Bronchial epithelial cell (primary cell): Measurements from ENCODE around the gene CLDN10. TPM values are rescaled to one million over a fixed set of nuclear protein-coding genes. Genes with fewer than 3 reads are reported as not detected.

Experiments
- DNase-seq: peaks from one replicate; pipeline ENCODE4 v3.0.0-alpha.2; 2010; ENCODE audit warnings: low read depth
- FAIRE-seq: peaks from 2 replicates; lab custom pipeline; 2011; peaks lifted over from hg19 to GRCh38; lab: Jason Lieb, UNC
- H3K27me3 ChIP-seq: 2 replicates; pipeline ENCODE4 v1.5.1; 2011; ENCODE audit warnings: low read length; ENCODE audit not compliant: control insufficient read depth, insufficient read depth
- H3K36me3 ChIP-seq: 2 replicates; pipeline ENCODE4 v1.5.1; 2011; ENCODE audit warnings: low read length; ENCODE audit not compliant: control insufficient read depth, insufficient read depth
- H3K4me3 ChIP-seq: 2 replicates; pipeline ENCODE4 v1.5.1; 2011; ENCODE audit warnings: mild to moderate bottlenecking, low read depth, low read length, control low read depth
- total RNA-seq: library from RNA; depleted of rRNA; stranded (reverse); fragments of >200 nt; gene quantifications from 2 replicates; pipeline ENCODE4 v1.2.1, GENCODE V29; 2014
- TF ChIP-seq, protein P1 (sequence below): IDR thresholded peaks from 2 replicates; pipeline ENCODE4 v1.5.1; 2011; ENCODE audit warnings: mild to moderate bottlenecking, moderate library complexity, low read length, control low read depth, inconsistent platforms; ENCODE audit not compliant: insufficient read depth, severe bottlenecking

The CLDN10 gene
- total RNA-seq, 1 donor from 2014 or later, result not detected

DNA sequence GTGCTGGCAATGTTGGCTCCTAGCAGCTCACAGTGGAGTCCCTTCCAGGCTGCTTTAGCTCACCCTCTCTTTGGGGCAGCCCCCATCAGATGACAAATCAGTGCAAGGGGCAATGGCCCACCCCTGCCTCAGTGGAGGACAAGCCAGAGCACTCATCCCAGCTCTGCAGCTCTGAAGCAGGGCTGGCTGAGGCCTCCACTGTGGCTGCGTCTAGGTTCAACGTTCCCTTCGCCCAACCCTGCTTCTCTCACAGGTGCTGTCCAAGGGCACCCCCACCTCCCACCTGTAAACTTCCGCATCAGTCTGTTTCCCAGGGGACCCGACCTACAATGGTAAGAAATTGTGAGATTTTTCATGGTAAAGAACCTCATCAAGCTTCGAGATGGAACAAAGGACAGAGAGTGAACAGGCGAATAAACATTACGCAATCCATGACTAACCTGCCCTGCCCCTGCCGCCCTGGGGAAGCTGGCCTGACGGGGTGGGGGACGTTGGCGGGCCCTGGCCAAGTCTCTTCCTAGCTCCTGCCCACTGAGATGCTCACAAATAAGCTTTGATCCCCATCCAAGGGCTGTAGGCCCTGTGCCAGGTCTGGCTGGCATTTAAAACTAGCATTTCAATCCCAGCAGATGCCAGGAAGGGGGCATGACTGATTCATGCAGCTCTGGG lies 51.5 kb downstream of the CLDN10 start:
- H3K4me3 ChIP-seq, result no peak overlapping the region
- DNase-seq (peak; percentile 80), FAIRE-seq (no peak)
- H3K27me3 ChIP-seq, result no peaks in the 10 kb centered on the region
- TF ChIP-seq, protein P1, sequence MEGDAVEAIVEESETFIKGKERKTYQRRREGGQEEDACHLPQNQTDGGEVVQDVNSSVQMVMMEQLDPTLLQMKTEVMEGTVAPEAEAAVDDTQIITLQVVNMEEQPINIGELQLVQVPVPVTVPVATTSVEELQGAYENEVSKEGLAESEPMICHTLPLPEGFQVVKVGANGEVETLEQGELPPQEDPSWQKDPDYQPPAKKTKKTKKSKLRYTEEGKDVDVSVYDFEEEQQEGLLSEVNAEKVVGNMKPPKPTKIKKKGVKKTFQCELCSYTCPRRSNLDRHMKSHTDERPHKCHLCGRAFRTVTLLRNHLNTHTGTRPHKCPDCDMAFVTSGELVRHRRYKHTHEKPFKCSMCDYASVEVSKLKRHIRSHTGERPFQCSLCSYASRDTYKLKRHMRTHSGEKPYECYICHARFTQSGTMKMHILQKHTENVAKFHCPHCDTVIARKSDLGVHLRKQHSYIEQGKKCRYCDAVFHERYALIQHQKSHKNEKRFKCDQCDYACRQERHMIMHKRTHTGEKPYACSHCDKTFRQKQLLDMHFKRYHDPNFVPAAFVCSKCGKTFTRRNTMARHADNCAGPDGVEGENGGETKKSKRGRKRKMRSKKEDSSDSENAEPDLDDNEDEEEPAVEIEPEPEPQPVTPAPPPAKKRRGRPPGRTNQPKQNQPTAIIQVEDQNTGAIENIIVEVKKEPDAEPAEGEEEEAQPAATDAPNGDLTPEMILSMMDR, result no peak
- H3K36me3 ChIP-seq, result no peaks in the 10 kb centered on the region

DNA sequence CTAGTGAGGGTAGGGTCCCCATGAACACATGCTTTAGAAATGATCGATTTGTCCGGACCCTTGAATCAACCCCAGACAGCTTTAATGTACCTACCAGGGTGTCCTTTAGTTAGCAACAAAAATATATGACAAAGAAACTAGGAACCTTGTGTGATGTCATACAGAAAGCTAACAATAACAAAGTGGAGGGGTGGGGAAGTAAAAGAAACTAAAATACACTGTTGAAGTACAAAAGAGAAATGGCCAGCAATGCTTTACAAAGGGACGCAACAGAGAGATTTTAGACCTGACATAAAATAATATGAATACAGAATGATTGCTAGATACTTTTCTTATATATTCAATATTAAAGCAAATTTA lies 52.0 kb downstream of the CLDN10 start:
- Histone ChIP-seq H3K36me3 (no peaks in the 10 kb centered on the region), H3K4me3 (no peak overlapping the region), H3K27me3 (no peaks in the 10 kb centered on the region)
- TF ChIP-seq, protein P1, result no peak
- DNase-seq (peak; percentile 14), FAIRE-seq (no peak)

DNA sequence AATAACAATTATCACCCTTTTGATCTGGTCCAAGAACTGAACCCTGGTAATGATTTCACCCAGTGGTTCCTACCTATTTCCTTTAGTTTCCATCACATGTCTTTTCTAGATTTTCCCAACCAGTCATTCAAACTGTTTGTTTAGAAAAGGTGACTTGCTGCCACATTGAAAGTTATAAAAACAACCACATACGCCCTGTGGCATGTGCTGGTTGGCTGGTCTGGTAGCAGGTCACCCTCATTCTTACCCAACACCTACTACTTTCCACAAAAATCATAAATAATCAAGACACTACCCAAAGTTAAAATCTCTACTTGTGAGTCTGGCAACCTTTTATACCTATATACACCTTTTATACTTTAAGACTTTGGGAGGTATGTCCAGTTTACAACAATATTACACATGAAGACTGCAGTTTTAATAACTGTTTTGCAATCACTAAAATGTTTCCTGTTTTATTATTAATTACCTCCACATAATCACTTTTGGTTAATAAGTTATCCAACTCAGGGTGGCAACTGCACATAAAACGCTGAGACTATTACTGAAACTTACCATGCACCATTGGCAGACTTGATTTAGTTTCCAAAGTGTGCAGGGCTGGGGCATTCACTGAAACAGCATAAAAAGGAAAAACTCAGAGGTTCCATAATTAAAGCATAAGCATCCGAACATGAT lies 53.1 kb downstream of the CLDN10 start:
- no peak for FAIRE-seq
- Histone ChIP-seq H3K27me3 (no peaks in the 10 kb centered on the region), H3K36me3 (no peaks in the 10 kb centered on the region), H3K4me3 (no peak overlapping the region)
- TF ChIP-seq, protein P1, result no peak
- no peak for DNase-seq

DNA sequence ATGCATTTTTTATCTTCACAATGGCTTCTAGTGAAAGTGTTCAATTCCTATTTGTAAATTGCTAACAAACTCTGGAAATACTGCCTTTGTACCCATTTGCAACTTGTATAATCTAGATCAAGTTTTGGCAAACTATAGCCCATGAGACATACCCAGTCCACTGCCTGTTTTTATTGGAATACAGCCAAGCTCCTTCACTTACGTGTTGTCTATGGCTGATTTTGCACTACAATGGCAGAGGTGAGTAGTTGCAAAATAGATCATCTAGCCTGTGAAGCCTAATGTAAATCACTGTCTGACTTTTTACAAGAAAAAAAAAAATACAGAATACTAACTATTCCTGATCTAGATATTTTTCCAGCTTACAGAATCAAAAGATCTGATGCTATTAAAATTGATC lies 54.8 kb downstream of the CLDN10 start:
- no peaks in the 10 kb centered on the region for H3K36me3 ChIP-seq
- DNase-seq, result peak; percentile 92
- TF ChIP-seq, protein P1, result no peak
- FAIRE-seq, result no peak
- H3K27me3 ChIP-seq, result no peaks in the 10 kb centered on the region
- no peak overlapping the region for H3K4me3 ChIP-seq

DNA sequence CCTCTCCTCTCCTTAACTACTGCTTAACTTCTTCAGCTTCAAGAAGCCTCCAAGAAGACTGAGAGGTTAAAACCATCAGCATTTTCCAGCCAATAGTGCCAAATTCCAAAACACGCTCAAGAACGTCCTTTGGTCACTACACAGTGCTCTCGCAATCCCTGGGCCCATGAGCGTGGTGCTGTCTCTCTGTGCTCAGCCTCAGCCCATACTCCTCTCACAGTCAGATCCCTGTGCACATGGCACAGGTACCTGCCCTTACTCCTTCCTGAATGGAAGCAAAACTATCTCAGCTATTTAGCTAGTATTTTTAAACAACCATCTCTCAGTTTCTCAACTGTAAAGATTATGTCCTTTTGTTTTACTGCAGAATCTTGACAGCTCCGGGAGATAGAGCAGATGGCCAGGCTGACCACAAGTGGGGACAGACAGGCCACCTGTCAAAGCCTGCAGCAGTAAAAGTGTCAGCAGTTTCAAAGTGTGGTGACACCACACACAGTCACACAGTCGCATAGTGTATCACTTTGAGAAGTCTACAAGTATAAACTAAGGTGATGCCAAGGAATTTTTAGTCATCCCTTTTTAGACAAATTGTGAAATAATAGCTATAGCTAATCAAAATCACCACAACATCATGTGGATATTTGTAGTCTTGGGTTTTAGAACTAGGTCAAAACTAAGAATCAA lies 56.3 kb downstream of the CLDN10 start:
- no peaks in the 10 kb centered on the region for H3K36me3 ChIP-seq
- no peak for FAIRE-seq

More for the DNA sequence above, 56.3 kb downstream of the CLDN10 start:
- peak; percentile 40 for DNase-seq
- TF ChIP-seq, protein P1, result no peak
- Histone ChIP-seq H3K27me3 (no peaks in the 10 kb centered on the region), H3K4me3 (no peak overlapping the region)
